H9 (cell line): ENCODE results near the gene IQCF6. TPM values are rescaled to one million over a fixed set of nuclear protein-coding genes. Genes with fewer than 3 reads are reported as not detected.

Source experiments
- DNase-seq: peaks from one replicate; pipeline ENCODE4 v3.0.0-alpha.2; 2017
- H2AFZ ChIP-seq: one replicate; pipeline ENCODE4 v1.6.1; 2013; ENCODE audit warnings: mild to moderate bottlenecking, low read length, control low read depth, moderate library complexity
- H2AK5ac ChIP-seq: 2 replicates; pipeline ENCODE4 v1.6.1; 2013; ENCODE audit warnings: low read length, control low read depth, mixed read lengths; ENCODE audit not compliant: insufficient read length
- H2BK120ac ChIP-seq: one replicate; pipeline ENCODE4 v1.6.1; 2013; ENCODE audit warnings: low read depth, mild to moderate bottlenecking, low read length, control low read depth, inconsistent platforms; ENCODE audit not compliant: poor library complexity, severe bottlenecking
- H2BK12ac ChIP-seq: 2 replicates; pipeline ENCODE4 v1.6.1; 2013; ENCODE audit warnings: low read length, control low read depth, mixed read lengths, low read depth; ENCODE audit not compliant: insufficient read length
- H2BK15ac ChIP-seq: 2 replicates; pipeline ENCODE4 v1.6.1; 2013; ENCODE audit warnings: low read depth, low read length, control low read depth
- H2BK20ac ChIP-seq: one replicate; pipeline ENCODE4 v1.6.1; 2013; ENCODE audit warnings: low read depth, mild to moderate bottlenecking, low read length, control low read depth, inconsistent platforms; ENCODE audit not compliant: poor library complexity, severe bottlenecking
- H2BK5ac ChIP-seq: 2 replicates; pipeline ENCODE4 v1.6.1; 2013; ENCODE audit warnings: low read length, control low read depth, mixed read lengths; ENCODE audit not compliant: insufficient read length
- H3K14ac ChIP-seq: 2 replicates; pipeline ENCODE4 v1.6.1; 2013; ENCODE audit warnings: low read length, control low read depth; ENCODE audit not compliant: insufficient read depth
- H3K18ac ChIP-seq: 2 replicates; pipeline ENCODE4 v1.6.1; 2013; ENCODE audit warnings: low read depth, mild to moderate bottlenecking, mixed read lengths, low read length, control low read depth; ENCODE audit not compliant: insufficient read length
- H3K23ac ChIP-seq: 2 replicates; pipeline ENCODE4 v1.6.1; 2013; ENCODE audit warnings: low read length, control low read depth, mixed read lengths, low read depth; ENCODE audit not compliant: insufficient read length
- H3K23me2 ChIP-seq: 2 replicates; pipeline ENCODE4 v1.6.1; 2013; ENCODE audit warnings: low read depth, mild to moderate bottlenecking, mixed read lengths, low read length, control low read depth; ENCODE audit not compliant: insufficient read length, poor library complexity, severe bottlenecking
- H3K27ac ChIP-seq: 2 replicates; pipeline ENCODE4 v1.5.1; 2013; ENCODE audit warnings: low read length, control low read depth, mixed read lengths, low read depth; ENCODE audit not compliant: insufficient read length
- H3K27me3 ChIP-seq: 2 replicates; pipeline ENCODE4 v1.6.1; 2013; ENCODE audit warnings: low read length, control low read depth, inconsistent platforms; ENCODE audit not compliant: insufficient read depth
- H3K4ac ChIP-seq: 2 replicates; pipeline ENCODE4 v1.6.1; 2013; ENCODE audit warnings: low read depth, mild to moderate bottlenecking, control low read depth, inconsistent platforms, low read length, moderate library complexity
- H3K4me1 ChIP-seq: 2 replicates; pipeline ENCODE4 v1.6.1; 2013; ENCODE audit warnings: low read length, control low read depth, inconsistent platforms; ENCODE audit not compliant: insufficient read depth
- H3K4me2 ChIP-seq: 2 replicates; pipeline ENCODE4 v1.6.1; 2013; ENCODE audit warnings: low read length, control low read depth, mixed read lengths; ENCODE audit not compliant: insufficient read length, insufficient read depth
- H3K56ac ChIP-seq: 2 replicates; pipeline ENCODE4 v1.6.1; 2013; ENCODE audit warnings: low read depth, mild to moderate bottlenecking, mixed read lengths, low read length, control low read depth; ENCODE audit not compliant: insufficient read length
- H3K79me1 ChIP-seq: 2 replicates; pipeline ENCODE4 v1.6.1; 2013; ENCODE audit warnings: low read depth, mild to moderate bottlenecking, moderate library complexity, low read length, control low read depth, inconsistent platforms; ENCODE audit not compliant: insufficient read depth, poor library complexity, severe bottlenecking
- H3K79me2 ChIP-seq: 2 replicates; pipeline ENCODE4 v1.6.1; 2013; ENCODE audit warnings: low read length, control low read depth, inconsistent platforms; ENCODE audit not compliant: insufficient read depth
- H3K9ac ChIP-seq: 2 replicates; pipeline ENCODE4 v1.6.1; 2013; ENCODE audit warnings: low read length, control low read depth, mixed read lengths; ENCODE audit not compliant: insufficient read length; ENCODE audit errors: extremely low read depth
- H3K9me3 ChIP-seq: one replicate; pipeline ENCODE4 v1.6.1; 2013; ENCODE audit warnings: low read depth, low read length, inconsistent platforms; ENCODE audit not compliant: control insufficient read depth
- H3T11ph ChIP-seq: one replicate; pipeline ENCODE4 v1.6.1; 2013; ENCODE audit warnings: mild to moderate bottlenecking, low read length, control low read depth, inconsistent platforms
- H4K20me1 ChIP-seq: one replicate; pipeline ENCODE4 v1.6.1; 2013; ENCODE audit not compliant: control insufficient read depth, insufficient read length, insufficient read depth
- H4K5ac ChIP-seq: 2 replicates; pipeline ENCODE4 v1.6.1; 2013; ENCODE audit warnings: low read depth, mild to moderate bottlenecking, mixed read lengths, low read length, control low read depth; ENCODE audit not compliant: insufficient read length
- H4K8ac ChIP-seq: replicated peaks from 2 replicates; pipeline ENCODE4 v1.6.1; 2013; ENCODE audit warnings: low read length, control low read depth, mixed read lengths, low read depth; ENCODE audit not compliant: insufficient read length
- H4K91ac ChIP-seq: 2 replicates; pipeline ENCODE4 v1.6.1; 2013; ENCODE audit warnings: low read depth, mild to moderate bottlenecking, moderate library complexity, mixed read lengths, low read length, control low read depth; ENCODE audit not compliant: insufficient read length
- H3K27ac Mint-ChIP-seq, 3 experiments: 2 replicates in 2 of 3; 3 replicates in 1 of 3; pipeline ENCODE4 v1.8.0; 2020 to 2021; ENCODE audit warnings: mixed read lengths in 3 of 3, mild to moderate bottlenecking in 1 of 3, moderate library complexity in 1 of 3
- H3K27me3 Mint-ChIP-seq: 2 replicates; pipeline ENCODE4 v1.8.0; 2021; ENCODE audit warnings: low read depth, mild to moderate bottlenecking, moderate library complexity, mixed read lengths
- H3K36me3 Mint-ChIP-seq, 3 experiments: 2 replicates in 2 of 3; 3 replicates in 1 of 3; pipeline ENCODE4 v1.8.0; 2020 to 2021; ENCODE audit warnings: low read depth in 3 of 3, mixed read lengths in 3 of 3; ENCODE audit not compliant: insufficient read depth in 1 of 3
- H3K4me1 Mint-ChIP-seq, 2 experiments: 2 replicates each; pipeline ENCODE4 v1.8.0; 2020; ENCODE audit warnings: mixed read lengths in 2 of 2
- H3K4me3 Mint-ChIP-seq, 2 experiments: 2 replicates in 1 of 2; 3 replicates in 1 of 2; pipeline ENCODE4 v1.8.0; 2020 to 2021; ENCODE audit warnings: mild to moderate bottlenecking in 2 of 2, mixed read lengths in 2 of 2, moderate library complexity in 1 of 2
- H3K9me3 Mint-ChIP-seq, 2 experiments: 2 replicates in 1 of 2; 3 replicates in 1 of 2; pipeline ENCODE4 v1.8.0; 2020; ENCODE audit warnings: mild to moderate bottlenecking in 2 of 2, mixed read lengths in 2 of 2, moderate library complexity in 1 of 2
- WGBS: extraction: QIAGEN DNeasy Blood & Tissue Kit; methylation state at CpG from one replicate; pipeline ENCODE4 v1.1.7; 2013; ENCODE audit warnings: missing lambda C conversion rate, low lambda C conversion rate, mixed read lengths; ENCODE audit not compliant: insufficient read length; ENCODE audit errors: extremely low coverage; 5-methylcytosine and 5-hydroxymethylcytosine counted together
- total RNA-seq: library from RNA; stranded (reverse); gene quantifications from 2 replicates; pipeline ENCODE4 v1.2.1, GENCODE V29; 2021
- TF ChIP-seq, protein P1 (sequence below): fragments of 200-600 bp; sonication (generic); conservative IDR thresholded peaks from 3 replicates; pipeline ENCODE4 v1.8.0; 2021; ENCODE audit warnings: antibody characterized with exemption, mild to moderate bottlenecking

The IQCF6 gene
- total RNA-seq, 1 experiment from 2014 or later: not detected

DNA sequence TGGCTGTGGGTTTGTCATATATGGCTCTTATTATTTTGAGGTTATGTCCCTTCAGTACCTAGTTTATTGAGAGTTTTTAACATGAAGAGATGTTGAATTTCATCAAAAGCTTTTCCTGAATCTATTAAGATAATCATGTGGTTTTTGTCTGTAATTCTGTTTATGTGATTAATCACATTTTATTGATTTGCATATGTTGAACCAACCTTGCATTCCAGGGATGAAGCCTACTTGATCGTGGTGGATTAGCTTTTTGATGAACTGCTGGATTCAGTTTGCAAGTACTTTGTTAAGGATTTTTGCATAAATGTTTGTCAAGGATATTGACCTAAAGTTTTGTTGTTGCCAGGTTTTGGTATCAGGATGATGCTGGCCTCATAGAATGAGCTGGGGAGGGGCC lies 49.3 kb upstream of the IQCF6 start:
- Histone ChIP-seq H2BK5ac (no peak overlapping the region), H3K79me2 (no peaks in the 10 kb centered on the region), H4K20me1 (no peaks in the 10 kb centered on the region), H4K5ac (no peak overlapping the region), H3T11ph (no peak overlapping the region), H3K9ac (no peak overlapping the region), H4K91ac (no peak overlapping the region), H3K27me3 (no peaks in the 10 kb centered on the region), H2BK12ac (no peak overlapping the region), H3K9me3 (no peaks in the 10 kb centered on the region), H3K27ac (no peak overlapping the region), H2BK20ac (no peak overlapping the region), H3K56ac (no peak overlapping the region), H4K8ac (no peak overlapping the region), H2BK15ac (no peak overlapping the region), H3K18ac (no peak overlapping the region), H3K4ac (no peak overlapping the region), H3K14ac (no peak overlapping the region), H3K23me2 (no peaks in the 10 kb centered on the region), H3K4me2 (no peak overlapping the region), H2AK5ac (no peak overlapping the region), H2AFZ (no peak overlapping the region), H3K79me1 (no peaks in the 10 kb centered on the region), H2BK120ac (no peak overlapping the region), H3K23ac (no peak overlapping the region), H3K4me1 (no peaks in the 10 kb centered on the region)
- H3K4me1 Mint-ChIP-seq: peaks cover 0 to 3% of the 10 kb centered on the region in 2 experiments; a peak in 1 of 4 replicates
- no CpG with 5 or more reads among the region's 1 CpG for WGBS
- peaks cover 0 to 5% (median 4%) of the 10 kb centered on the region in 3 experiments; a peak in 4 of 7 replicates for H3K36me3 Mint-ChIP-seq
- DNase-seq: no peak
- H3K9me3 Mint-ChIP-seq: peaks cover 16 to 30% of the 10 kb centered on the region in 2 experiments; a peak in 4 of 5 replicates
- TF ChIP-seq, protein P1, sequence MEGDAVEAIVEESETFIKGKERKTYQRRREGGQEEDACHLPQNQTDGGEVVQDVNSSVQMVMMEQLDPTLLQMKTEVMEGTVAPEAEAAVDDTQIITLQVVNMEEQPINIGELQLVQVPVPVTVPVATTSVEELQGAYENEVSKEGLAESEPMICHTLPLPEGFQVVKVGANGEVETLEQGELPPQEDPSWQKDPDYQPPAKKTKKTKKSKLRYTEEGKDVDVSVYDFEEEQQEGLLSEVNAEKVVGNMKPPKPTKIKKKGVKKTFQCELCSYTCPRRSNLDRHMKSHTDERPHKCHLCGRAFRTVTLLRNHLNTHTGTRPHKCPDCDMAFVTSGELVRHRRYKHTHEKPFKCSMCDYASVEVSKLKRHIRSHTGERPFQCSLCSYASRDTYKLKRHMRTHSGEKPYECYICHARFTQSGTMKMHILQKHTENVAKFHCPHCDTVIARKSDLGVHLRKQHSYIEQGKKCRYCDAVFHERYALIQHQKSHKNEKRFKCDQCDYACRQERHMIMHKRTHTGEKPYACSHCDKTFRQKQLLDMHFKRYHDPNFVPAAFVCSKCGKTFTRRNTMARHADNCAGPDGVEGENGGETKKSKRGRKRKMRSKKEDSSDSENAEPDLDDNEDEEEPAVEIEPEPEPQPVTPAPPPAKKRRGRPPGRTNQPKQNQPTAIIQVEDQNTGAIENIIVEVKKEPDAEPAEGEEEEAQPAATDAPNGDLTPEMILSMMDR: no peak
- H3K27ac Mint-ChIP-seq: no peak overlapping the region
- no peak overlapping the region for H3K4me3 Mint-ChIP-seq
- peaks cover 4% of the 10 kb centered on the region for H3K27me3 Mint-ChIP-seq
